Measurements from ENCODE around the gene SCN8A. TPM values are rescaled to one million over a fixed set of nuclear protein-coding genes. Genes with fewer than 3 reads are reported as not detected.
"Not testable (repeated sequence)": the region's sequence is repeated elsewhere in the genome, so short reads cannot be mapped to it uniquely, and the experiment has no call there.

SCN8A gene
- total RNA-seq, result 0.24 TPM
- long read RNA-seq, result 0 reads

DNA sequence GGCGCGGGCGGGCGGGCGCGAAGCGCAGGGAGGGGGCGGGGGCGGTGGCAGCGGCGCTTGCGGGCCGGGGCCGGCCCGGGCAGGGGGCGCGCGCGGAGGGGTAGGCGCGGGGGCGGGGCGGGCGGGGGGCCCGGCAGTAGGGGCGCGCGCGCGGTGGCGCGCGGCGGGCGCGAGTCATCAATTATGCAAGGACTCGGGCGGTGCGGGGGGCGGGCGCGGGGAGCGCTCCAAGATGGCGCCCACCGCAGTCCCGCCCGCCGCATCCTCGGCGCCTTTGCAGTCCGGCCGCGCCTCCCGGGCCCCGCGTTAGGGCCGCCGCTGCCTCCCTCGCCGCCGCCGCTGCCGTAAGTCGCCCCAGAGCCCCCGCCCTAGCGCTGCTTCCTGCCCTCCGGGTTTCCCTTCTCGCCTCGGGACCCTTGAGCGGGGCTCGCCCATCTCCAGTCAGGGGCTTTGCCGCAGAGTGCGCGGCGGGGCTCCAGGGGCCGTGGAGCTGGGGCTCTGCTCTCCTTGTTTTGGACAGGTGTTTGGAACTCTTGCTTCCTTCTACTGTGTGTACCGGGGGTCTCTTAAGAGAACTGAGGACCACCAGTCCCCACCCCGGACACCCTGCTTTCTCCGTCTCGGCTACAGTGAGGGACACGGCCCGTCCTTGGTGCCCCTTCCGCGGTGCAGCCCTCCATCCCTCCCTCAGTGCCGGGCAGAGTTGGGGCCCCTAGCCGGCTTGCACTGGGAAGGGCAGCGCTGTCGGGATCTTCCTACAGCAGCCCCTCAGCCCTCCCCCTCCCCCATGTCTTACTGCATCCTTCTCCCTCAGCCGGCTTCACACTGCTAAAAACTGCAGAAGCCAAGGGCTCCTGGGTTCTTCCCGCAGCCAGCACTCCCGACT lies at the start of gene SCN8A:
TSS of gene SCN8A (plus strand) at position 218 of the 886 bp plus-strand sequence. CDS start 71,585 bp downstream, outside the sequence.
- ATAC-seq (no peak), DNase-seq (ENCODE audit: missing footprints) (no peak)
- intact Hi-C loops (cut with DNase I), result no loop called here

- ATAC-seq (no peak), DNase-seq (ENCODE audit: missing footprints) (no peak)
- intact Hi-C loops (cut with DNase I), result no loop called here
Measured at GRCh38 chr12:51546097-51546496, 44.9 kb upstream of the SCN8A start.

DNA sequence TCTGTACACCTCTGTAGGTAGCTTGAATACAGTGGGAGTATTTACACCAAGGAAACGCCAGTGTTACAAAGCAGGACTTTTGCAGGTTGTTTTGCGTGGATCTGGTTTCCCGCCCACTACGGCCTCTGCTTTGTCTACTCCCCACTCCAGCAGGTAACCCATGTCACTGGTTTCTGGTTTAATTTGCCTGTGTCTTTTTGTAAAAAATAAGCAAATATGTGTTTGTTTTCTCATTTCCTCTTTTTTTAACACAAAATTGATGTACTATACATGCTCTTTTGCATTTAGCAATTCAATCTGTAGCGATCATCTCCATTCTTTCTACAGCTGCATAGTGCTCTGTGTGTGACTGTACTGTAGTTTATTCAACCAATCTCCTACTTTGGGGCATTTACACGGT lies 43.4 kb upstream of the SCN8A start:
- DNase-seq (ENCODE audit: missing footprints) (no peak), ATAC-seq (no peak)
- intact Hi-C loops (cut with DNase I), result no loop called here

- intact Hi-C loops (cut with DNase I), result no loop called here
- ATAC-seq (no peak), DNase-seq (ENCODE audit: missing footprints) (no peak)
Measured at GRCh38 chr12:51548241-51548640, 42.8 kb upstream of the SCN8A start.

- no peak for DNase-seq (ENCODE audit: missing footprints)
- intact Hi-C loops (cut with DNase I), result no loop called here
- ATAC-seq, result no peak
Measured at GRCh38 chr12:51549637-51550036, 41.4 kb upstream of the SCN8A start.

DNA sequence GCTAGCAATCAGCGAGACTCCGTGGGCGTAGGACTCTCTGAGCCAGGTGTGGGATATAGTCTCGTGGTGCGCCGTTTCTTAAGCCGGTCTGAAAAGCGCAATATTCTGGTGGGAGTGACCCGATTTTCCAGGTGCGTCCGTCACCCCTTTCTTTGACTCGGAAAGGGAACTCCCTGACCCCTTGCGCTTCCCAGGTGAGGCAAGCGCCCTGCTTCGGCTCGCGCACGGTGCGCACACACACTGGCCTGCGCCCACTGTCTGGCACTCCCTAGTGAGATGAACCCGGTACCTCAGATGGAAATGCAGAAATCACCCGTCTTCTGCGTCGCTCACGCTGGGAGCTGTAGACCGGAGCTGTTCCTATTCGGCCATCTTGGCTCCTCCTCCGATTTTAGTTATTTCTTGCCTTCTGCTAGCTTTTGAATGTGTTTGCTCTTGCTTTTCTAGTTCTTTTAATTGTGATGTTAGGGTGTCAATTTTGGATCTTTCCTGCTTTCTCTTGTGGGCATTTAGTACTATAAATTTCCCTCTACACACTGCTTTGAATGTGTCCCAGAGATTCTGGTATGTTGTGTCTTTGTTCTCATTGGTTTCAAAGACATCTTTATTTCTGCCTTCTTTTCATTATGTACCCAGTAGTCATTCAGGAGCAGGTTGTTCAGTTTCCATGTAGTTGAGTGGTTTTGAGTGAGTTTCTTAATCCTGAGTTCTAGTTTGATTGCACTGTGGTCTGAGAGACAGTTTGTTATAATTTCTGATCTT lies 22.6 kb upstream of the SCN8A start:
- DNase-seq (ENCODE audit: missing footprints); ATAC-seq; intact Hi-C loops (cut with DNase I): not testable (repeated sequence)

GRCh38 chr12:51579321-51579850 lies 11.6 kb upstream of the SCN8A start:
- ATAC-seq, result no peak
- DNase-seq (ENCODE audit: missing footprints), result no peak
- intact Hi-C loops (cut with DNase I), result no loop called here

GRCh38 chr12:51589060-51589459 lies 2.0 kb upstream of the SCN8A start:
- no peak for DNase-seq (ENCODE audit: missing footprints)
- intact Hi-C loops (cut with DNase I), result no loop called here
- ATAC-seq, result no peak

DNA sequence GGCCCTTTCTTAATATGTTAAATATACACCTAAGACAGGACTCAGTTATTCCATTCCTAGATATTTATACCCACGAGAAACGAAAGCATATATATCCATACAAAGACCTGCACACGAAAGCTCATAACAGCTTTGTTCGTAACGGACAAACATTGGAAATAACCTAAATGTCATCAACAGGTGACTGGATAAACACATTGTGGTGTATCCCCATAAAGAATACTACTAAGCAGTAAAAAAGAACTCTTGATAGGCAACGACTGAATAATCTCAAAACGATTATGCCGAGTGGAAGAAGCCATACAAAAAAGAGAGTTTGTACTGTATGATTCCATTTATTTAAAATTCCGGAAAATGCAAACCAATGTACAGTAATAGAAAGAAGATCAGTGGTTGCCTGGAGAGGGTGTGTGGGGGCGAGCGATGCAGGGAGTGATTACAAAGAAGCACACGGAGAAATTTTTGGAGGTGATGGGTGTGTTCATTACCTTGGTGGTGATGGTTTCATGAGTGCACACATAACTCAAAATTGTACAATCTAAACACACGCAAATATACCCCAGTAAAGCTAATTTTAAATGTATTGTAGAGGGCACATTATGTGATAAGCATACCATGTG lies 1.4 kb upstream of the SCN8A start:
- DNase-seq (ENCODE audit: missing footprints) (no peak), ATAC-seq (no peak)
- intact Hi-C loops (cut with DNase I), result no loop called here

DNA sequence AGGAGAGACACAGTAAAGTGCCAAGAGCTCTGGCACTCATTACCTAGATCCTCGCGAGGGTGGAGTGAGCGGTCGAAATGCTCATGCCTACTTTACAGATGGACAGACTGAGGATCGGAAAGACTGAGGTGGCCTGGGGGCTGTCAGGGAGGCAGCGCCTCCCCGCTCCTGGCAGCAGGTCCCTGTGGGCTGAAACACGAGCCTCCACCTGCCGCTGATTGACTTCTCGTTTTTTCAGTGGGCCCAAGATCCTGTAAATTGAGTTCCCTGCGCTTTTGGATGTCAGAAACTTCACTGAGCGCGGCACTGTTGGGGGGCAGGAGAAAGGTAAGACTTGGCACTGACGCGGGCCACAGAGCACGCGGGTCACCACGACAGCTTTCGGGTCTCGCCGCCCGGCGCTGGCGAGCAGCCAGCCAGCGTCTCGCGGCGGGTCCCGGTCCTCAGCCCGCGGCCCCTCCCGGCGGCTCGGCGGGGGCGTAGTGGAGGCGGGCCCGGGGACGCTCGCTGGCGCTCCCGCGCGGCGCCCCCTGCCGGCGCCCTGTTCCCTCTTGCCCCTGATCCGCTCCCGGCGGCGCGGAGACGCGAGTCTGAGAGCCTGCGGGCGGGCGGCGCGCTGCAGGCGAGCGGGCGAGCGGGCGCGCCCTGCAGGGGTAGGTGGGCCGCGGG lies 552 bp upstream of the SCN8A start:
- ATAC-seq (peak; percentile 46), DNase-seq (ENCODE audit: missing footprints) (peak; percentile 68)
- intact Hi-C loops (cut with DNase I), result no loop called here

DNA sequence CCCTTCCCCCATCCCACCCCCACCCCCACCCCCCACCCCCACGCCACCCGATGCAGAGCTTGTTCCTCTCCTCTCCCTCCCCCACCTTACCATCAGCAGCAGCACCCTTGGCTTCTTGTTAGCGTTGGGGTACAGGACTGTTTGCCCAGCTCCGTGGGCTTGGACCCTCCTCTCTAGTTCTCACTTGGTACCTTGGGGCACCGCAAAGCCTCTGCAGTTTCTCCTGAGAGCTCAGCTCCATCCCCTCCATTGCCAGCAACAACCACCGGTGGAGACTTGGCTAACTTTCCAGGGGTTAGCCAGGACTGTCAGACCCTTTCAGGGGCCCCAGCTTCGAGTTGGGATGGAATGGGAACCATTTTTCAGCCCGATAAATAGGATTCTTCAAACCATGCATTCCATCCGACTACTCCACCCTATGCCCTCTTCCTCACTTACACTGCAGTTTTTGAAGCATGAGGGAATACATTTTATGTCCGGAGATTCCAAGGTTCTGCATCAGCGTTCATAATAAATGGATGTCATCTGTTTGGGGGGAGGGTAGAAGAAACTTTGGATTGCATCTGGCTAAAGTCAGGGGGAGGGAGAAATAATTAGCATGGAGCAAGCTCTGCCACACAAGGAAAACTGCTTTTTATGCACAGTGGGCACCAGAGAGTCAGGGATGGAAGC lies 1.1 kb downstream of the SCN8A start:
- ATAC-seq (no peak), DNase-seq (ENCODE audit: missing footprints) (no peak)
- intact Hi-C loops (cut with DNase I), result no loop called here

DNA sequence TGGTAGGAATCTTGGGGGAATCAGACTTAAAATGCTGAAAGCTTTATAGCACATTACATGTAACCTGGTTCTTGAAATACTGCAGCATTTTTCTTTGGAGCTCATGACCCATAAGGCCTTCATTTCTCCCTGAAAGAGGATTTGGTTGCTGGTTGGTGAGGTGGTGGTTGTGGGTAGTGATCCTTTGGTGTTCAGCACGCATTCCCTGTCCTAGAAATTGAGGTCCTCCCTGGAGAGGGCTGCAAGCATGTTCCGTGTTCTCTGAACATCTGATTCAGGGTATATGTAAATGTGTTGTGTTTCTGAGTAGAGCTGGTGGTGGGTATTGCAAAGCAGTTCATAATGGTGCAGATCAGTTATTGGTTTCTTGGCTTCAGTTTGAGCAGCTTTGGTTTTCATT lies 2.0 kb downstream of the SCN8A start:
- intact Hi-C loops (cut with DNase I), result no loop called here
- no peak for ATAC-seq
- DNase-seq (ENCODE audit: missing footprints), result no peak

GRCh38 chr12:51593539-51593938 lies 2.5 kb downstream of the SCN8A start:
- intact Hi-C loops (cut with DNase I), result no loop called here
- ATAC-seq (no peak), DNase-seq (ENCODE audit: missing footprints) (no peak)

DNA sequence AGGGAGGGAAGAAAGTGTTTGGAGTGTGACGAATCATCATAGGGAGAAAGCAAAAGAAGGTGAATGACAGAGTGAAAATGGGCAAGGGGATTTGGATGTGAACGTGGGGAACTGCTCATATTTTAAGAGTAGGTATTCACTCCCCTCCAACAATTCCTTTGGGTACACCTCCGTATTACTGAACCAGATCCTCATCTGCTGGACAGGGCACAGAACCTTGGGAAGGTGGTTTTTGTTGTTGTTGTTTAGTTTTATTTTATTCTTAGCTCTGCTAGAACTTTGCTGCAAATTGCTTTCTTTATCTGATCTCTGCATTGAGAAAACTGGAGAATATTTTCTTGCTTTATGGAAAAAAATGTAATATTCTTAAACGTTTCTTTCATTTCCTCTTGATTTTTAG lies 7.1 kb downstream of the SCN8A start:
- no peak for ATAC-seq
- DNase-seq (ENCODE audit: missing footprints), result no peak
- intact Hi-C loops (cut with DNase I), result no loop called here

DNA sequence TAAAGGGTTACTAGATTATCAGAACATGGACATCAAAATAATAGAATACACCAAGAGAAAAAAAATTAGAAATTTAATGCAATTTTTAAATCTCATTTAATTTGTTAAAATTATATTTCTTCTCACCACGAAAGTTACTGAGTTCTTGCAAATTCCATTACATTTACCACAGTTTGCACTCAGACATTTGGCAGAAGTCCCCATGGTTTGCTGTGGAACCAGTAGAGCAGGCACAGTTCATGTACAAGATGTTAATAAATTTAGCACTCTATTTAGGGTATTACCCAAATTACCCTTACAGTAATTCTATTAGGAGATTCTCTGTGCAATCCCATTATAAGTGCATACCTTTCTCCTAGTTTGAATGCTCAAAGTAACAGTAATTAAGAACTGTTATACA lies 9.7 kb downstream of the SCN8A start:
- DNase-seq (ENCODE audit: missing footprints), result no peak
- intact Hi-C loops (cut with DNase I), result no loop called here
- ATAC-seq, result no peak

- intact Hi-C loops (cut with DNase I), result no loop called here
- no peak for ATAC-seq
- DNase-seq (ENCODE audit: missing footprints), result no peak
Measured at GRCh38 chr12:51601241-51601640, 10.2 kb downstream of the SCN8A start.

GRCh38 chr12:51605896-51606295 lies 14.9 kb downstream of the SCN8A start:
- intact Hi-C loops (cut with DNase I); DNase-seq (ENCODE audit: missing footprints); ATAC-seq: not testable (repeated sequence)

- ATAC-seq; intact Hi-C loops (cut with DNase I); DNase-seq (ENCODE audit: missing footprints): not testable (repeated sequence)
Measured at GRCh38 chr12:51607197-51607596, 16.2 kb downstream of the SCN8A start.
